COR-L47 (cell line): ENCODE data around the gene ZNF469.
"Not testable (repeated sequence)": the region's sequence is repeated elsewhere in the genome, so short reads cannot be mapped to it uniquely, and the experiment has no call there.

ENCODE experiments used
- DNase-seq: peaks from one replicate; lab custom pipeline; 2025; lab: John Stamatoyannopoulos, UW

ZNF469 gene

GRCh38 chr16:88358023-88358420 lies 24.7 kb upstream of the ZNF469 start:
- no peak for DNase-seq

GRCh38 chr16:88359008-88359407 lies 23.8 kb upstream of the ZNF469 start:
- no peak for DNase-seq

- not testable (repeated sequence) for DNase-seq
Measured at GRCh38 chr16:88360401-88360800, 22.4 kb upstream of the ZNF469 start.

- DNase-seq = no peak
Measured at GRCh38 chr16:88360999-88361398, 21.8 kb upstream of the ZNF469 start.

GRCh38 chr16:88361775-88362174 lies 21.0 kb upstream of the ZNF469 start:
- DNase-seq = no peak

- DNase-seq = no peak
Measured at GRCh38 chr16:88363239-88363891, 19.4 kb upstream of the ZNF469 start.

- no peak for DNase-seq
Measured at GRCh38 chr16:88365244-88365865, 17.4 kb upstream of the ZNF469 start.

GRCh38 chr16:88366032-88366703 lies 16.6 kb upstream of the ZNF469 start:
- DNase-seq = no peak

GRCh38 chr16:88366704-88367047 lies 16.1 kb upstream of the ZNF469 start:
- no peak for DNase-seq

GRCh38 chr16:88367560-88367959 lies 15.2 kb upstream of the ZNF469 start:
- DNase-seq = no peak

- DNase-seq = no peak
Measured at GRCh38 chr16:88368036-88368435, 14.7 kb upstream of the ZNF469 start.

- DNase-seq = no peak
Measured at GRCh38 chr16:88368994-88369393, 13.8 kb upstream of the ZNF469 start.

- no peak for DNase-seq
Measured at GRCh38 chr16:88369447-88370008, 13.2 kb upstream of the ZNF469 start.

GRCh38 chr16:88370365-88370764 lies 12.4 kb upstream of the ZNF469 start:
- no peak for DNase-seq

- no peak for DNase-seq
Measured at GRCh38 chr16:88372522-88372921, 10.2 kb upstream of the ZNF469 start.

- no peak for DNase-seq
Measured at GRCh38 chr16:88373211-88373610, 9.5 kb upstream of the ZNF469 start.

GRCh38 chr16:88373927-88374492 lies 8.7 kb upstream of the ZNF469 start:
- DNase-seq = no peak

GRCh38 chr16:88374736-88375135 lies 8.0 kb upstream of the ZNF469 start:
- DNase-seq = no peak

- no peak for DNase-seq
Measured at GRCh38 chr16:88375236-88375975, 7.4 kb upstream of the ZNF469 start.

- no peak for DNase-seq
Measured at GRCh38 chr16:88375996-88376834, 6.5 kb upstream of the ZNF469 start.
